Measurements from ENCODE around the gene SPAG9.
A peak's percentile ranks its signal among the peaks of the same experiment; 100 is the strongest.

The SPAG9 gene, protein sequence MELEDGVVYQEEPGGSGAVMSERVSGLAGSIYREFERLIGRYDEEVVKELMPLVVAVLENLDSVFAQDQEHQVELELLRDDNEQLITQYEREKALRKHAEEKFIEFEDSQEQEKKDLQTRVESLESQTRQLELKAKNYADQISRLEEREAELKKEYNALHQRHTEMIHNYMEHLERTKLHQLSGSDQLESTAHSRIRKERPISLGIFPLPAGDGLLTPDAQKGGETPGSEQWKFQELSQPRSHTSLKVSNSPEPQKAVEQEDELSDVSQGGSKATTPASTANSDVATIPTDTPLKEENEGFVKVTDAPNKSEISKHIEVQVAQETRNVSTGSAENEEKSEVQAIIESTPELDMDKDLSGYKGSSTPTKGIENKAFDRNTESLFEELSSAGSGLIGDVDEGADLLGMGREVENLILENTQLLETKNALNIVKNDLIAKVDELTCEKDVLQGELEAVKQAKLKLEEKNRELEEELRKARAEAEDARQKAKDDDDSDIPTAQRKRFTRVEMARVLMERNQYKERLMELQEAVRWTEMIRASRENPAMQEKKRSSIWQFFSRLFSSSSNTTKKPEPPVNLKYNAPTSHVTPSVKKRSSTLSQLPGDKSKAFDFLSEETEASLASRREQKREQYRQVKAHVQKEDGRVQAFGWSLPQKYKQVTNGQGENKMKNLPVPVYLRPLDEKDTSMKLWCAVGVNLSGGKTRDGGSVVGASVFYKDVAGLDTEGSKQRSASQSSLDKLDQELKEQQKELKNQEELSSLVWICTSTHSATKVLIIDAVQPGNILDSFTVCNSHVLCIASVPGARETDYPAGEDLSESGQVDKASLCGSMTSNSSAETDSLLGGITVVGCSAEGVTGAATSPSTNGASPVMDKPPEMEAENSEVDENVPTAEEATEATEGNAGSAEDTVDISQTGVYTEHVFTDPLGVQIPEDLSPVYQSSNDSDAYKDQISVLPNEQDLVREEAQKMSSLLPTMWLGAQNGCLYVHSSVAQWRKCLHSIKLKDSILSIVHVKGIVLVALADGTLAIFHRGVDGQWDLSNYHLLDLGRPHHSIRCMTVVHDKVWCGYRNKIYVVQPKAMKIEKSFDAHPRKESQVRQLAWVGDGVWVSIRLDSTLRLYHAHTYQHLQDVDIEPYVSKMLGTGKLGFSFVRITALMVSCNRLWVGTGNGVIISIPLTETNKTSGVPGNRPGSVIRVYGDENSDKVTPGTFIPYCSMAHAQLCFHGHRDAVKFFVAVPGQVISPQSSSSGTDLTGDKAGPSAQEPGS (N-terminal part only)

DNA sequence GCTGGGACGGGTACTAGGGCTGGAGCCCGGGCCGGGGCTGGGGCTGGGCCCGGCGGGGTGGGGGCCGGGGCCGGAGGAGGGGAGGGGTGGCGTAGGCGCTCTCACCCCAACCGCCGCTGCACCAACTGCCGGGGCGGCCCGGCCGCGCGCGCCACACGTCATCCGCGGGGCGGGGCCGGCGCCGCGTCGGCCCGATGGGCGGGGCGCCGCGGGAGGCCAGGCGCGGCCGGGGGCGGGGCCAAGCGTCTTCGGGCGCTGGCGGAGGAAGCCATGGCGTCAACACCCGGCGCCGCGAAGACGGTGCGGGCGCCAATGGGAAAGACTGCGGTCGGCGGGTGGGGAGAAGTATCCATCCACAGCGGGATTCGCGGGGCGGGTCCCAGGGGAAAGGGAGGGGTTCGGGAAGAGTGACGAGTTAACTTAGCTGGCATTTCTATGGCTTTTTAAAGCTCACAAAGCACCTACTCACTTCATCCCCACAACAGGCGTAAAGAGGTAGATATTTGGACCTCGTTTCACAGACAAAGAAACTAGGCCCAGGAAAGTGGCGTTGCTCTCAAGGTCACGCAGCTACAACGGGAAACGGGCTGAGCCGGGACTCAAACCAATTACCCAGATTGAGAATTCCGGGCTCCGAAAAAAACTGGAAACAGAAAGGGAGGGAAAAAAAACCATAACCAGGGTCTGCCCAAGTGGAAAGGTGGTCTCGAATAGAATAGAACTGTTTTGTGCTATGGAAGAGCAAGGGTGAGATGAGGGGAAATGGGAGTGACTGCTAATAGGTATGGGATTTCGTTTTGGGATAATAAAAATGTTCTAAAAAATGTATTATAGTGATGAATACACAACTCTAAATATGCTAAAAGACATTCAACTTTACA lies at the start of gene SPAG9:
TSS of gene SPAG9 (minus strand) at position 130 of the 881 bp plus-strand sequence. CDS start 212 bp downstream, outside the sequence.
- peak; percentile 86 for DNase-seq (ENCODE audit: low read depth)

DNA sequence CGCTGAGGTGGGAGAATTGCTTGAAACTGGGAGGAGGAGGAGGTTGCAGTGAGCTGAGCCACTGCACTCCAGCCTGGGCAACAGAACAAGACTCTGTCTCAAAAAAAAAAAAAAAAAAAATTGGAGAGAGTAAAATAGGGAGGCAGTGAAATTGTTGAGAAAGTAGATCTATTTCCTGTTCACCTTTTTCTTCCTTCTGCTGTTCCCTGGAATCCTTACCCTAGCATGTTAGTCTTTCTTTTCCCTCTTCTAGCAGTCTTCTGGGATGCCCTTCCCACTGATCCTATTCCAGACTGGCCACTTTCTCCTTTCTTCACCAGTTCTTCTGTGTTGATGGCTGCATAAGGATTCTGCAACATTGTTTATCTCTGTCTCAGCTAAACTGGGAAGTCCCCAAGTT lies 48.7 kb upstream of the SPAG9 start:
- DNase-seq (ENCODE audit: low read depth) = no peak

DNA sequence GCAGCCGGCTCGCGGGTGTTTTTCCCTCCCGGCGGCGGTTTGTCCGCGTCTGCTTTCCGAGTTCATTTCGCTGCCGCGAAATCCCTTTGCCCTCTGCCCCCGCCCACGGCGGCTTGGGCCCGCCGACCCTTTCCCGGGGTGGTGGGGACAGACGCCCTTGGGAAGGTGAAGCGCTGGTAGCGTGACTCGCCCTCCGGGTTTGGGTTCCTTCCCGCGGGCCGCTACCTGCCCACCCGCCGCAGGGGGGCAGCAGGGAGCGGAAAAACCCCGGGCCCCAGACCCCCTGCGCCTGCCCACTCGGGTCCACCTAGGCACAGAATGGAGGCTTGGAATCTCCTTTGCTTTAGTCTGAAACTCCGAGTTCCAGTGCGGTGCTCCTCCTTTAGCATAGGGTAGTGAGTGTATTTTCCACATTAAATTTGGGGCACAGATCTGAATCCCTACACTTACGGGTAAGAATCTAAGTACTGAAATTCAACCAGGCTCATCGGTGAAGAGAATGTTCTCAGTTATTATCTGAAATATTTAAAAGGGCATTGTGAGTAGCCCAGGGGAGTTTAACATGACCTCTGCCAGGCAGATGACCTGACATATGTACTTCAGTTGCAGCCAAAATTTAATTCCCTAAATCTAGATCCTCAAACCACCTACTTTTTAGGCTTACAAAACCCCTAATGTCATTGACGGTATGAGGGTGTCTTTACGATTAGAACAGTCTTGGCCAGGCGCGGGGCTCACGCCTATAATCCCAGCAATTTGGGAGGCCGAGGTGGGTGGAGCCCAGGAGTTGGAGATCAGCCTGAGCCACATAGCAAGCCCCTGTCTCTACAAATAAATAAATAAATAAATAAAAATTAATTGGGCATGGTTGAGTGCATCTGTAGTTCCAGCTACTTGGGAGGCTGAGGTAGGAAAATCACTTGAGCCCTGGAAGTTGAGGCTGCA lies 46.6 kb upstream of the SPAG9 start:
- DNase-seq (ENCODE audit: low read depth) = peak; percentile 29

DNA sequence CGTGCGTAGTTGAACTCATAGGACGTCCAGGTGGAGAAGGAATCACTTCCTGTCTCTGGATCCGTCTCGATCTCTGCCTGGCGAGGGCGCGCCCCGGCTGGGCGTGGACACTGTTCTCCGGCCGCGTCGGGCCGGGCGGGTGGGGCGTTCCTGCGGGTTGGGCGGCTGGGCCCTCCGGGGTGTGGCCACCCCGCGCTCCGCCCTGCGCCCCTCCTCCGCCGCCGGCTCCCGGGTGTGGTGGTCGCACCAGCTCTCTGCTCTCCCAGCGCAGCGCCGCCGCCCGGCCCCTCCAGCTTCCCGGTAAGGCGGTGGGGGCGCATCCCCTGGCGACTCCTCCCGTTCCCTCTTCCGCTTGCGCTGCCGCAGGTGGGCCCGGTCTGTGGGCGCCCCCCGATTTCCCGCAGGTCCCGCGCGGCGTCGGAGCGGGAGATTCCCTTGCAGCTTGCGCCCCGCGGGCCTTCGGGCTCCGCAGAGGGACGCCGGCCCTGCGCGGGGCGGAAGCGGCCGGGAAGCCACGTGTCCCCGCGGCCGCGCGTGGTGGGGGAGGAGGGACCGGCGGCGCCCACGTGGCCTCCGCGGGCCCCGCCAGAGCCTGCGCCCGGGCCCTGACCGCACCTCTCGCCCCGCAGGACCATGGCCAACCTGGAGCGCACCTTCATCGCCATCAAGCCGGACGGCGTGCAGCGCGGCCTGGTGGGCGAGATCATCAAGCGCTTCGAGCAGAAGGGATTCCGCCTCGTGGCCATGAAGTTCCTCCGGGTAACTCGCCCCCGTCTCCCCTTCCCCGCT lies 45.7 kb upstream of the SPAG9 start, which contains the start of gene NME2:
TSS of gene NME2 (plus strand) at position 214 of the 789 bp plus-strand sequence. CDS start at position 634, 420 bp downstream.
- peak; percentile 44 for DNase-seq (ENCODE audit: low read depth)

DNA sequence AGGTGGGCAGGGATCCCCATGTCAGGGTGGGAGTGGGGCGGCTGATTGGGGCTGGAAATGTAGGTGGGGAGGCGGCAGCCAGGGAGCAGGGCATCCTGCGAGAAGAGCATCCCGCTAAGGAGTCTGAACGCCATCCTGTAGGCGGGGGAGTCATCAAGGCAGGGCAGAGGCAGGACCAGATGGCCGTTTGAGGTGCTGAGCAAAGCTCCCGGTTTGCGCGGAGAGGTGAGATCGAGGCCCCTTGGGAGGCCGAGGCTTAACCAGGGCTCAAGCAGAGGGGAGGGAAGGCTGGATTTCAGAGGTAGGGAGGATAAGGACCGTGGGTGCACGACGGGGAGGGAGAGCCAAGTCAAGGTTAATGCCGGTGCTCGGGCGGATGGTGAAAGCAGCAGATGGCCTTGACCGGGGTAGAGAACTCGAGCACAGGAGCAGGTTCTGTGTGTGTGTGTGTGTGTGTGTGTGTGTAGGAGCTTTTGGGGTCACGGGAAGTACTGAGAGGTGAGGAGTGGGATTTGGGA lies 45.1 kb upstream of the SPAG9 start:
- no peak for DNase-seq (ENCODE audit: low read depth)

DNA sequence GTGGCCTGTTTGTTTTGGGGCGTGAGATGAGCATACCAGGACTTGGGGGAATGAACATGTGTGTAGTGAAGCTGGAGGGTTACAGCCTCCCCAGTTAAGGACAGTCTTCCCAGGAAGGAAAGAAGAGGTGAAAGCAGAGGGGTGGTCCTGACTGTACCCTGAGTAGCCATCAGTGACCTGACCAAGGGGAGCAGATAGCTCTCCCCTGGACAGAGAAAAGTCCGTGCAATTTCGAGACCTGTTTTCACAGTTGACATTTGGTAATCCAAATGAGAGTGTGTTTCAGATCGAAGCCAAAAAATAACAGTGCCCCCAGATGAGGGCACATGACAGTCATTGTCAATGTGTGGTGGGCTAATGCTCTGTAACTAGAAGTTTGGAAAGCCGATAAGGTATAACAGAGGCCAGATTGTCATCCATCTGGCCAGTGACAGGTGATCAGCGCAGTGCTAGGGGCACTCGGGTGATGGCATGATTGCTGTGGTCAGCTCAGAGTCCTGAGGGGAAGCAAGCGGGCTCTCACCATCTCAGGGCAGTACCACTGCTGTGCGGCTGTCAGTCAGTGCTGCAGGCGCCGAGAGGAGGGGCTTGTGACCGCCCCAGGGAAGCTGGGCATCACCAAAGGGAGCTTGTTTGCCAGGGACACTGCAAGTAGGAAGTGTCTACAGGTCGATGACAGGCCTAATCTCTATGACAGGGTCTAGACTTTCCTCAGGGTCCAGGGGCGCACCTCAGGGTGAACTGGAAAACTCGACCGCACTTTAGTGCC lies 44.4 kb upstream of the SPAG9 start:
- DNase-seq (ENCODE audit: low read depth) = no peak

DNA sequence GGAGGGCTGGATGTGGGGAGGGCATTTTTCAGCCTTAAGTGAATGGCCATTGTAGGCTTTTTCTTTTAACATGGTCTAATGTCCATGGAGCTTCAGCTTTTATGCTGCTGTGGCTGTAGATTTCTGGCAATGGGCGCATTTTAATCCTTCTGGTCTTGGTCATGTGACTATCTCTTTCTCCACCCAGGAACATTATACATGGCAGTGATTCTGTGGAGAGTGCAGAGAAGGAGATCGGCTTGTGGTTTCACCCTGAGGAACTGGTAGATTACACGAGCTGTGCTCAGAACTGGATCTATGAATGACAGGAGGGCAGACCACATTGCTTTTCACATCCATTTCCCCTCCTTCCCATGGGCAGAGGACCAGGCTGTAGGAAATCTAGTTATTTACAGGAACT lies 40.9 kb upstream of the SPAG9 start:
- DNase-seq (ENCODE audit: low read depth) = no peak

DNA sequence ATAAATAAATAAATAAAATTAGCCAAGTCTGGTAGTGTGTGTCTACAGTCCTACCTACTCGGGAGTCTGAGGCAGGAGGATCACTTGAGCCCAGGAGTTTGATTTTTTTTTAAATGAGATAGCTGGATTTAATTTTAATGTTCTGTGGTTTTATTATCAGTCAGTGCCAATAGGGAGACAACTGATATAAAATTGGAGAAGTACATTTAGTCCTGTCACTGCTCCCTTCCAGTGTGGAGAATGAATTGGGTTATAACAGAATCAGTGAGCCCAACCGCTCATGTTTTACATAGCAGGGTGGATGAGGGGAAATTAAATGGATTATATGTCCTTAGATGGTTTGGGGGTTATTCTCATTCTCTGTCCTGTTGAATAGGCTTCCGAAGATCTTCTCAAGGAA lies 38.9 kb upstream of the SPAG9 start:
- no peak for DNase-seq (ENCODE audit: low read depth)

DNA sequence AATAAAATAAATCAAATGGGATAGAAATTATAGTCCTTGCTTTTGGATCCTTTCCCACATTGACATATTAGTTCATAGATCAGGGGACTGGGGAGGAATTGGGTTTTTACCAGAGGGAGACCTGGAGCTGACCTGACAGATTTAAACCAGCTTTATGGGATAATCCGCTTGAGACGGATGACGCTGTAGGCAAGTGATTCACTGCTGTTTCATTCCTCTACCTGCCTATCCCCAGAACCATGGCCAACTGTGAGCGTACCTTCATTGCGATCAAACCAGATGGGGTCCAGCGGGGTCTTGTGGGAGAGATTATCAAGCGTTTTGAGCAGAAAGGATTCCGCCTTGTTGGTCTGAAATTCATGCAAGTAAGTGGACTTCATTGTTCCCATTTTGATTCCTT lies 34.7 kb upstream of the SPAG9 start:
- DNase-seq (ENCODE audit: low read depth) = no peak

DNA sequence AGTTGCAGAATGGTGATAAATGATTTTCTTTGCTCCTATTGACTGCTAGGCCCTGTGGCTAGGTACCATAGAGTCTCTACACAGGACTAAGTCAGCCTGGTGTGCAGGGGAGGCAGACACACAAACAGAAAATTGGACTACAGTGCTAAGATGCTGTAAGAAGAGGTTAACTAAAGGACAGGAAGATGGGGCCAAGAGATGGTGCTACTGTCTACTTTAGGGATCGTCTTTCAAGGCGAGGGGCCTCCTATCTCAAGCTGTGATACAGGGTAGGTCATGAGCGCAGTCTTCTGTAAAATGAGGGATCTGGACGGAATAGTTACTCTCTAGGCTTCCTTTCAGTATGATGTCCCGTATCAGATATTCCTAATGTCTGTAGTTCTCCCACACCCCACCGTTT lies 33.5 kb upstream of the SPAG9 start:
- DNase-seq (ENCODE audit: low read depth) = no peak

DNA sequence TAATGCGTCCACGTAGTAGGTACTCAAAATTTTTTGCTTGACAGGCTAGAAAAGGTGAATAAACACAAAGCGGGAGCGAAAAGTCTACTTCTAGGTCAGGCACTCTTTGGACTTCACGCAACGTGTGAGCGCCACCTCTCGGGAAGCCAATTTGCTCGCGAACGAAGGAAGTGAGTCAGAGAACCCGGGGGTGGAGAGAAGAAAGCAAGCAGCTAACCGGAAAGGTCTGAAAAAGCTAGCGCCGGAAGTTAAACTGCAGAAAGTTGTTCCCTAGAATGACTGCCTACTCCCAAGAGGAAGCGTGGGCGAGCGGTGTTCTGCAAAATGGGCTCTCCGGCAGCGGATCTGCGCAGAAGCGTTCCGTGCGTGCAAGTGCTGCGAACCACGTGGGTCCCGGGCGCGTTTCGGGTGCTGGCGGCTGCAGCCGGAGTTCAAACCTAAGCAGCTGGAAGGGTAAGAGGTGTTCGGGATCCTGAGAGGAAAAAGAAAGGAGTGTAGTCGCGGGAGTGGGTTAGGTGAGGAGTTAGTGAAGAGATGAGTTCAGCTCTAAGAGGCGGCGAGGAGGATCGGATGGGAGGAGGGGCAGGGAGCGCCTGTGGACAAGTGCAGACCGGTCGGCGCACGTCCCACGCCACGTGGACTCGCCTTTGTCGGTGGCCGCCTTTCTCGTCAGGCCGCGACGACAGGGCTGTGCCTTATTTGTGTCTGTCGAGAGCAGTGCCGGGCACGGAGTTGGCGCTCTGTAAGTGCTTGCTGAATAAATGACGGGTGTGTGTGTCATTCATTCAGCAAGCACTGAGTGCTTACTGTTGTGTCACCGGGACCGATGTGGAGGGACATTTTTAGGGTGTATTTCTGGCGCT lies 32.8 kb upstream of the SPAG9 start, which contains the start of gene NME1:
TSS of gene NME1 (plus strand) at position 350 of the 863 bp plus-strand sequence. CDS start 2,096 bp downstream, outside the sequence.
- peak; percentile 94 for DNase-seq (ENCODE audit: low read depth)

DNA sequence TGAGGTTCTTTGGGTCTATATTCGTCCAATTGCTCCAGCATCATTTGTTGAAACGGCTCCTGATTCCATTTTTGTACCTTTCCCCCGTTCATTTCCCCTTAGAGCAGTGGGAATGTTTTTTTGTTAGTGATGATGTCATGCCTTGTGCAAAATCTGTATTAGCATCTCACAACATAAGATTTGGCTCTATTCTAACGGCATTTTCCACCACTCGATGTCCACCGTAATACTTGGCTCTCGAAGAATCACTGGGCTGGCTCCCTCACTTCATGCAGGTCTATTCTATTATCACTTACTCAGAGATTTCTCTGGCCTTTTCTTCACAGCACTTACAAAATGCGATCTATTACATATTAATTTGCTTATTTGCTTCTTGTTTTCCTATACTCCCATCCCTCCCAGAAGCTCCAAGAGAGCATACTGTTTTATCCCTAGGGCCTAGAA lies 32.1 kb upstream of the SPAG9 start:
- no peak for DNase-seq (ENCODE audit: low read depth)

DNA sequence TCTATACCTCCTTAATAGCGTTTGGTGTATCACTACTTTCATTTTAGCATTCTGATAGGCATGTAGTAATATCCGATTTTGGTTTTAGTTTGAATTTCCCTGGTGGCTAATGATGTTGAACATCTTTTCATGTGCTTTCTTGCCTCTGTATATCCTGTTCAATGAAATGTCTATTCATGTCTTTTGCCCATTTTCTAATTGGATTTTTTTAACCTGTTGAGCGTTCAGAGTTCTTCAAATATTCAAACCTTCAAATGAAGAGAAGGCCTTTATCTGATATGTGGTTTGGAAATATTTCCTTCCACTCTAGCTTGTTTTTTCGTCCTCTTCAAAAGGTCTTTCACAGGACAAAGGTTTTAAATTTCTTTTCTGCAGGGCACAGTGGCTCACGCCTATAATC lies 30.3 kb upstream of the SPAG9 start:
- no peak for DNase-seq (ENCODE audit: low read depth)

DNA sequence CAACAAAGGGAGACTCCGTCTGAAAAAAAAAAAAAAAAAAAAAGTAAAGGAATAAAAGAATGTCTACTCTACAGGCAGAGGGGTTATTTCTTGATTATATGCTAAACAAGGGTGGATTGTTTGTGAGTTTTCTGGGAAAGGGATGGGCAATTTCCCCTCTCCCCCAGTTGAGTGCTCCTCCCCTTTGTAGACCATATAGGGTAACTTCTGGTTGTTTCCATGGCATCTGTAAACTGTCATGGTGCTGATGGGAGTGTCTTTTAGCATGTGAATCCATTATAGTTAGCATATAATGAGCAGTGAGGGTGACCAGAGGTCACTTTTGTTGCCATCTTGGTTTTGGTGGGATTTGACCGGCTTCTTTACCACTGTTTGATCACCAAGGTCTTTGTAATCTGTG lies 28.5 kb upstream of the SPAG9 start:
- DNase-seq (ENCODE audit: low read depth) = no peak

DNA sequence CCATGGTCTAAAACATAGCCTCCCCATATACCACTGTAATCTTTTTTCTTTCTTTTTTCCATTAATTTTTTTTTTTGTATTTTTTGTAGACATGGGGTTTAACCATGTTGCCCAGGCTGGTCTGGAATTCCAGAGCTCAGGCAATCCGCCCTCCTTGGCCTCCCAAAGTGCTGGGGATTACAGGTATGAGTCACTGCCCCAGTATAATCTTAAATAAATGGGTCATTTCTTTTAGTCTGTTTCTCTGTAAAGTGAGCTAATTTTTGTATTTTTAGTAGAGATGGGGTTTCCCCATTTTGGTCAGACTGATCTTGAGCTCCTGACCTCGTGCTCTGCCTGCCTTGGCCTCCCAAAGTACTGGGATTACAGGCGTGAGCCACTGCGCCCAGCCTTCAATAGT lies 27.0 kb upstream of the SPAG9 start:
- DNase-seq (ENCODE audit: low read depth) = no peak

DNA sequence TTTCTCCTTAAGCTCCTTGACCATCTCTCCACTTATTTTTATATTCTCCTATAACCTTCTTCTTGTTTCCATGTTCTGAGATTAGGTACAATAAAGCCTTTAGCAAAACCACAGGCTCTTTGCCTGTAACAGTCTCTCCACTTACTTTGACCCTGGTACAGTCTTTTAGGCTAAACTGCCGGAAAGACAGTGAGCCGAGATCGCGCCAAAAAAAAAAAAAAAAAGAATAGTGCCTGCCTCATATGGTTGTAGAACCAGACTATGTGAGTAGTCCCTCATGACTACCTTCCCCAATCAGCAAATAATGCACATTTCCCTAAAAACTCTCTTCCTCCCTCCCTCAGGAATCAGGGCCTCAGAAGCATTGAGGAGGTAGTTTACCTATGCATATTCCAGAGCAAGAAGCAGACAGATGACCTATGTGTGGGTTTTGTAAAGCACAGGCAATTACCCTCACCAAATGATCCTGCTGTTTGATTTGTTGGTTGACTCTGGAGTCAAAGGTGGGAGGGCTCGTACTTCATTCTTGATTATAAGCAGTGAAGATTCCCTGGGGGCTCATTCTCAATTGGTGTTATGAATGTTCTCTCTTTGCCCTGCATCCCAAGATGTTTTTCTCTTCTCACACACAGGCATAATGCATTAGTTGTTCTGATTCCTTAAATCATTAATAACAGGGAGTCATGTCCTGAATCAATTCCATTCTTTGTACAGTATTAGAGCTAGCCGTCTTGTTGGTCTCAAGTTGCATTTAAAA lies 23.8 kb upstream of the SPAG9 start:
- no peak for DNase-seq (ENCODE audit: low read depth)
